ENCODE measurements around the gene MED12L.

Gene MED12L

DNA sequence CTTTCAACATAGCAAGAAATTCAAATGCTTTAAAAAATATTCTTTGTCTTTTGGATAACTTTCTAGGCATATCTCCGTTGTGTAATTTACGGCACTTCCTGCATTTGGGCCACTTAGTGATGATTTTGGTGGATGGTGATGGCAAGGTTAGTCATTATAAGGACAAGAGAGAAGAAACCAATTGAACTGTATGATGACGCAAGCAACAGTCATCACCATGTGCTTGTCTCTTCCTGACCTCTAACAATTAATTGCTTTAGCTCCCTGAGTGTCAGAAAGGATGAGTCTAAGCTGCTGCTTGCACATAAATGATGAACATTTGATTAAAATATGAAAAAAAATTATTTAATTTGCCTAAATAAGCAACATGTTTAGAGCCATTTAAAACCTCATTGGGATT, 310.3 kb downstream of the MED12L start:
- no peak for TF ChIP-seq SIN3A (IDR thresholded peaks at IDR 0.05; ENCODE audit: borderline replicate concordance, insufficient read depth, low read length)
- TF ChIP-seq, protein P1, sequence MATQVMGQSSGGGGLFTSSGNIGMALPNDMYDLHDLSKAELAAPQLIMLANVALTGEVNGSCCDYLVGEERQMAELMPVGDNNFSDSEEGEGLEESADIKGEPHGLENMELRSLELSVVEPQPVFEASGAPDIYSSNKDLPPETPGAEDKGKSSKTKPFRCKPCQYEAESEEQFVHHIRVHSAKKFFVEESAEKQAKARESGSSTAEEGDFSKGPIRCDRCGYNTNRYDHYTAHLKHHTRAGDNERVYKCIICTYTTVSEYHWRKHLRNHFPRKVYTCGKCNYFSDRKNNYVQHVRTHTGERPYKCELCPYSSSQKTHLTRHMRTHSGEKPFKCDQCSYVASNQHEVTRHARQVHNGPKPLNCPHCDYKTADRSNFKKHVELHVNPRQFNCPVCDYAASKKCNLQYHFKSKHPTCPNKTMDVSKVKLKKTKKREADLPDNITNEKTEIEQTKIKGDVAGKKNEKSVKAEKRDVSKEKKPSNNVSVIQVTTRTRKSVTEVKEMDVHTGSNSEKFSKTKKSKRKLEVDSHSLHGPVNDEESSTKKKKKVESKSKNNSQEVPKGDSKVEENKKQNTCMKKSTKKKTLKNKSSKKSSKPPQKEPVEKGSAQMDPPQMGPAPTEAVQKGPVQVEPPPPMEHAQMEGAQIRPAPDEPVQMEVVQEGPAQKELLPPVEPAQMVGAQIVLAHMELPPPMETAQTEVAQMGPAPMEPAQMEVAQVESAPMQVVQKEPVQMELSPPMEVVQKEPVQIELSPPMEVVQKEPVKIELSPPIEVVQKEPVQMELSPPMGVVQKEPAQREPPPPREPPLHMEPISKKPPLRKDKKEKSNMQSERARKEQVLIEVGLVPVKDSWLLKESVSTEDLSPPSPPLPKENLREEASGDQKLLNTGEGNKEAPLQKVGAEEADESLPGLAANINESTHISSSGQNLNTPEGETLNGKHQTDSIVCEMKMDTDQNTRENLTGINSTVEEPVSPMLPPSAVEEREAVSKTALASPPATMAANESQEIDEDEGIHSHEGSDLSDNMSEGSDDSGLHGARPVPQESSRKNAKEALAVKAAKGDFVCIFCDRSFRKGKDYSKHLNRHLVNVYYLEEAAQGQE (IDR thresholded peaks at IDR 0.05; ENCODE audit: insufficient read depth in 1 of 2, low read depth in 2 of 2, low read length in 2 of 2), result no peak
- no peak for TF ChIP-seq TAF1 (IDR thresholded peaks at IDR 0.05; ENCODE audit: borderline replicate concordance, insufficient read depth, low read length)
- no peak for TF ChIP-seq POLR2AphosphoS5 (IDR thresholded peaks at IDR 0.05; ENCODE audit: low read depth, low read length)
- no peak for TF ChIP-seq FOXP2 (optimal IDR thresholded peaks at IDR 0.05; ENCODE audit: borderline replicate concordance, extremely low read depth, extremely low read length, insufficient read depth)

DNA sequence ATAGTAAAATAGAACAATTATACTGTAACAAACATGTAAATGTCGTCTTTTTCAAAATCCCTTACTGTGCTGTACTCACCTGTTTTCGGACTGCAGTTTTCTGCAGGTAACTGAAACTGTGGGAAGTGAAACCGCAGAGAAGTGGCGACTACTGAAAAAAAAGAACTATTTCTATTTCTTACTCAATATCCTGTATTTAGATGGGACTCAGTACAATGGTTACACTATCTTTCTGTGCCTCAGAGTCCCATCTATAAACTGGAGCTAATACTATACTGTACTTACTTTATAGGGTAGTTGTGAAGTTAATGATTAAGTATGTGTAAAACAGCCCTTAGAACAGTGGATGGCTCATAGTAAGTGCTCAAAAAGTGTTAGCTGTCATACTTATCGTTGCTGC, 313.4 kb downstream of the MED12L start:
- TF ChIP-seq FOXP2 (optimal IDR thresholded peaks at IDR 0.05; ENCODE audit: borderline replicate concordance, extremely low read depth, extremely low read length, insufficient read depth) (no peak), TAF1 (IDR thresholded peaks at IDR 0.05; ENCODE audit: borderline replicate concordance, insufficient read depth, low read length) (no peak), SIN3A (IDR thresholded peaks at IDR 0.05; ENCODE audit: borderline replicate concordance, insufficient read depth, low read length) (no peak), POLR2AphosphoS5 (IDR thresholded peaks at IDR 0.05; ENCODE audit: low read depth, low read length) (no peak)
- TF ChIP-seq, protein P1 (IDR thresholded peaks at IDR 0.05; ENCODE audit: insufficient read depth in 1 of 2, low read depth in 2 of 2, low read length in 2 of 2), result no peak

DNA sequence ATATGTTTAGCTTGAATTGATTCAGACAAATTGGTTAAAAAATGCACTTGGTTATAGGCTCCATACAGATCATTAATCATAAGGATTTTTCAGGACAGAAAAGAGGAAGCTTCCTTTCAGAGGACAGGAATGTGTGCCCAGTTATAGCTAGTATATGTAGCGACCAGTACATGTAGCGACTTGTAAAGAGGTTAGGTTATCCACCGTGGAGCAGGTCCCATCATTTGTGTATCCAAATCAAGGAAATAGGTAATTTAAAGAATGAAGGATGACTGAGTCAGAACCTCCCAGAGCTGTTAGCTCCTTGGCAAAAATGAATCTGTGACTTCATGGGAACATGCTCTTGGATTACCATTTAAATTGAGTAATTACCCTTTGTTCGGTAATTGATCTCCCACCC, 314.9 kb downstream of the MED12L start:
- TF ChIP-seq FOXP2 (optimal IDR thresholded peaks at IDR 0.05; ENCODE audit: borderline replicate concordance, extremely low read depth, extremely low read length, insufficient read depth) (no peak), TAF1 (IDR thresholded peaks at IDR 0.05; ENCODE audit: borderline replicate concordance, insufficient read depth, low read length) (no peak), POLR2AphosphoS5 (IDR thresholded peaks at IDR 0.05; ENCODE audit: low read depth, low read length) (no peak), SIN3A (IDR thresholded peaks at IDR 0.05; ENCODE audit: borderline replicate concordance, insufficient read depth, low read length) (no peak)
- TF ChIP-seq, protein P1 (IDR thresholded peaks at IDR 0.05; ENCODE audit: insufficient read depth in 1 of 2, low read depth in 2 of 2, low read length in 2 of 2), result no peak

DNA sequence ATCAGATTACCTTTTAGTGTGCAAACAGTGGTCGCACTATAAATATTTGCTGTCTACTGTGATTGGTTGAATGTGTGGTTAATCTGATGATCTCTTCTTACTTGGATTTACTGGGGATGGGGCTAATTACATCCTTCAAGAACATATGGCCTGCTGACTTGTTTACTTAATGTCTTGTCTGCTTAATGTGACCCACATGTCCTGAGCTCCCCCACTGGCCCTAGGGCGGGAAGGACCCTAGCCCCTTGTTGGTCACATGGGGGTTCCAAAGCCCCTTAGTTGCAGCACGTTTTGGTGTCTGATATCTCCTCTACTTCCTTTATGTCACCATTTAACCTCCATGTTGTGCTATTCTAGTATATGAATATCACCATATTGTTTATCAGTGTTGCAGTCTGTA, 316.9 kb downstream of the MED12L start:
- no peak for TF ChIP-seq SIN3A (IDR thresholded peaks at IDR 0.05; ENCODE audit: borderline replicate concordance, insufficient read depth, low read length)
- no peak for TF ChIP-seq POLR2AphosphoS5 (IDR thresholded peaks at IDR 0.05; ENCODE audit: low read depth, low read length)
- TF ChIP-seq FOXP2 (optimal IDR thresholded peaks at IDR 0.05; ENCODE audit: borderline replicate concordance, extremely low read depth, extremely low read length, insufficient read depth), result no peak
- no peak for TF ChIP-seq TAF1 (IDR thresholded peaks at IDR 0.05; ENCODE audit: borderline replicate concordance, insufficient read depth, low read length)
- TF ChIP-seq, protein P1 (IDR thresholded peaks at IDR 0.05; ENCODE audit: insufficient read depth in 1 of 2, low read depth in 2 of 2, low read length in 2 of 2), result no peak

DNA sequence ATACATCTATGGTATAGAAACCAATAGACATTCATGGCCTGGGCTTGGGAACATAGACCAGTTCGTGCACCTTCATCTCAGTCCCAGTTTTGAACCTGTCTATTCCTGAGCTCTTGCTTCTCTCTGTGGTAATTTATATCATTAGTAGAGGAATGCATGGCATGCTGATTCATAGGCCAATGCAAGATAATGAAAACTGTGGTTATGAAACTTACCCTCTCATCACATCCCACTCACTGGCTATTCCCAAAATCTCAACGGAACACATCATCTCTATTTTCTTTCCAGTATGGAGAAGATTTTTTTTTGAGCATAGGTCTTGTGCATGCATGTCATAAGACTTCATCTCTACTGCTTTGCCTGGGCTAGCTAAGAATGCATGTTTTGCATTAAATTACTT, 317.8 kb downstream of the MED12L start:
- TF ChIP-seq SIN3A (IDR thresholded peaks at IDR 0.05; ENCODE audit: borderline replicate concordance, insufficient read depth, low read length), result no peak
- TF ChIP-seq, protein P1 (IDR thresholded peaks at IDR 0.05; ENCODE audit: insufficient read depth in 1 of 2, low read depth in 2 of 2, low read length in 2 of 2), result no peak
- no peak for TF ChIP-seq POLR2AphosphoS5 (IDR thresholded peaks at IDR 0.05; ENCODE audit: low read depth, low read length)
- TF ChIP-seq TAF1 (IDR thresholded peaks at IDR 0.05; ENCODE audit: borderline replicate concordance, insufficient read depth, low read length), result no peak
- no peak for TF ChIP-seq FOXP2 (optimal IDR thresholded peaks at IDR 0.05; ENCODE audit: borderline replicate concordance, extremely low read depth, extremely low read length, insufficient read depth)
